SK-N-SH (cell line): ENCODE results near the gene FNDC10. TPM values are rescaled to one million over a fixed set of nuclear protein-coding genes. Genes with fewer than 3 reads are reported as not detected.

Experiments
- CTCF ChIA-PET: fragments of 300-600, 350-600 bp; formaldehyde crosslinking; extraction: SDS; loops from one replicate; lab custom pipeline; 2021; lab: Yijun Ruan, JAX
- POLR2A ChIA-PET: fragments of 350-600 bp; sonication (Branson Sonifier 250); formaldehyde crosslinking; extraction: SDS; loops from one replicate; lab custom pipeline; 2020; ENCODE audit warnings: antibody characterized with exemption, inconsistent platforms; lab: Yijun Ruan, JAX
- DNase-seq: peaks from one replicate; pipeline ENCODE4 v3.0.0; 2012
- H2AFZ ChIP-seq: fragments of 200-600 bp; sonication (generic); 2 replicates; pipeline ENCODE4 v1.8.1; 2016; ENCODE audit warnings: antibody characterized with exemption, mild to moderate bottlenecking, low read depth
- H3F3A ChIP-seq: fragments of 200-600 bp; sonication (generic); replicated peaks from 2 replicates; pipeline ENCODE3; 2016; ENCODE audit warnings: antibody characterized with exemption, mild to moderate bottlenecking; ENCODE audit not compliant: insufficient read depth
- H3K27ac ChIP-seq, 2 experiments: fragments of 200-500 bp in 1 of 2; fragments of 200-600 bp in 1 of 2; sonication (Bioruptor generic) in 1 of 2; sonication (generic), shearing (Covaris generic) in 1 of 2; 2 replicates each; pipeline versions ENCODE4 v1.5.1 to v1.6.1; 2014 to 2016; ENCODE audit warnings: low read depth in 2 of 2, inconsistent platforms in 1 of 2, low read length in 1 of 2, mild to moderate bottlenecking in 1 of 2, mixed read lengths in 1 of 2
- H3K27me3 ChIP-seq: fragments of 200-600 bp; sonication (generic), shearing (Covaris generic); 2 replicates; pipeline ENCODE4 v1.6.1; 2016; ENCODE audit warnings: mixed run types; ENCODE audit not compliant: insufficient read depth
- H3K36me3 ChIP-seq, 2 experiments: fragments of 200-500 bp in 1 of 2; fragments of 200-600 bp in 1 of 2; sonication (Bioruptor generic) in 1 of 2; sonication (generic) in 1 of 2; replicated peaks in 1 of 2; 2 replicates each; pipeline versions ENCODE3 to v1.5.1; 2014 to 2016; ENCODE audit warnings: low read length in 1 of 2, mild to moderate bottlenecking in 1 of 2; ENCODE audit not compliant: insufficient read depth in 2 of 2, control insufficient read depth in 1 of 2
- H3K4me1 ChIP-seq, 2 experiments: fragments of 200-500 bp in 1 of 2; fragments of 200-600 bp in 1 of 2; sonication (Bioruptor generic) in 1 of 2; sonication (generic), shearing (Covaris generic) in 1 of 2; 2 replicates each; pipeline versions ENCODE4 v1.5.1 to v1.6.1; 2014 to 2016; ENCODE audit warnings: low read depth in 1 of 2, low read length in 1 of 2, mixed run types in 1 of 2; ENCODE audit not compliant: insufficient read depth in 2 of 2, control insufficient read depth in 1 of 2
- H3K4me2 ChIP-seq: fragments of 200-600 bp; sonication (generic), shearing (Covaris generic); 2 replicates; pipeline ENCODE4 v1.6.1; 2017; ENCODE audit warnings: mixed run types
- H3K4me3 ChIP-seq, 2 experiments: fragments of 200-500 bp in 1 of 2; fragments of 200-600 bp in 1 of 2; sonication (Bioruptor generic) in 1 of 2; sonication (generic), shearing (Covaris generic) in 1 of 2; 2 replicates each; pipeline versions ENCODE4 v1.5.1 to v1.8.1; 2014 to 2016; ENCODE audit warnings: low read depth in 2 of 2, inconsistent platforms in 1 of 2, low read length in 1 of 2, mild to moderate bottlenecking in 1 of 2, mixed read lengths in 1 of 2, moderate library complexity in 1 of 2
- H3K79me2 ChIP-seq: fragments of 200-600 bp; sonication (generic); 2 replicates; pipeline ENCODE4 v1.8.1; 2017; ENCODE audit warnings: mild to moderate bottlenecking; ENCODE audit not compliant: insufficient read depth
- H3K9ac ChIP-seq: fragments of 200-600 bp; sonication (generic); 2 replicates; pipeline ENCODE4 v1.6.1; 2017; ENCODE audit warnings: mixed run types
- H3K9me2 ChIP-seq: fragments of 200-600 bp; sonication (generic); 2 replicates; pipeline ENCODE4 v1.6.1; 2017; ENCODE audit warnings: mixed run types
- H3K9me3 ChIP-seq: fragments of 200-600 bp; sonication (generic); 2 replicates; pipeline ENCODE4 v1.6.1; 2017; ENCODE audit warnings: mixed run types, mild to moderate bottlenecking, moderate library complexity
- H4K20me1 ChIP-seq: fragments of 200-600 bp; sonication (generic); 2 replicates; pipeline ENCODE4 v1.6.1; 2017; ENCODE audit warnings: mild to moderate bottlenecking, mixed run types; ENCODE audit not compliant: insufficient read depth
- ELF1 ChIP-seq: IDR thresholded peaks from 2 replicates; pipeline ENCODE4 v1.4.0; 2012
- EP300 ChIP-seq, 2 experiments: IDR thresholded peaks; 2 replicates each; pipeline versions ENCODE4 v1.4.0 to v1.6.1; 2012; ENCODE audit warnings: borderline replicate concordance in 1 of 2, low read depth in 1 of 2, low read length in 1 of 2
- FOSL2 ChIP-seq: IDR thresholded peaks from 2 replicates; pipeline ENCODE4 v1.4.0; 2012; ENCODE audit warnings: low read depth, mild to moderate bottlenecking, moderate library complexity, borderline replicate concordance
- FOXJ3 ChIP-seq: sonication (generic); formaldehyde crosslinking; IDR thresholded peaks from 2 replicates; pipeline ENCODE4 v1.5.1; 2020; ENCODE audit warnings: mild to moderate bottlenecking, missing genetic modification reagents
- GABPA ChIP-seq: IDR thresholded peaks from 2 replicates; pipeline ENCODE4 v1.4.0; 2012; ENCODE audit warnings: low read depth, mild to moderate bottlenecking
- GATA2 ChIP-seq: sonication (generic); formaldehyde crosslinking; IDR thresholded peaks from 2 replicates; pipeline ENCODE4 v1.5.0; 2020; ENCODE audit warnings: mild to moderate bottlenecking, missing genetic modification reagents
- JUND ChIP-seq: IDR thresholded peaks from 2 replicates; pipeline ENCODE4 v1.4.0; 2012
- MAX ChIP-seq: IDR thresholded peaks from 2 replicates; pipeline ENCODE4 v1.4.0; 2012; ENCODE audit warnings: low read depth
- RCOR1 ChIP-seq: fragments of 150-350 bp; IDR thresholded peaks from 2 replicates; pipeline ENCODE4 v1.6.1; 2017; ENCODE audit warnings: antibody characterized with exemption, low read length
- REST ChIP-seq: IDR thresholded peaks from 2 replicates; pipeline ENCODE4 v1.6.1; 2012; ENCODE audit warnings: mild to moderate bottlenecking, low read depth, low read length, moderate library complexity
- RFX5 ChIP-seq: IDR thresholded peaks from 2 replicates; pipeline ENCODE4 v1.6.1; 2012; ENCODE audit warnings: mild to moderate bottlenecking, improper control_type of control experiment, low read length
- RXRA ChIP-seq: IDR thresholded peaks from 2 replicates; pipeline ENCODE4 v1.4.0; 2012; ENCODE audit warnings: low read depth, mild to moderate bottlenecking, borderline replicate concordance
- SIN3A ChIP-seq: IDR thresholded peaks from 2 replicates; pipeline ENCODE4 v1.6.1; 2012; ENCODE audit warnings: low read depth, mild to moderate bottlenecking, low read length, moderate library complexity, borderline replicate concordance
- TEAD4 ChIP-seq: IDR thresholded peaks from 2 replicates; pipeline ENCODE4 v1.4.0; 2012; ENCODE audit warnings: mild to moderate bottlenecking, borderline replicate concordance; ENCODE audit not compliant: insufficient read depth
- USF1 ChIP-seq: IDR thresholded peaks from 2 replicates; pipeline ENCODE4 v1.4.0; 2012; ENCODE audit warnings: low read depth, borderline replicate concordance
- USF2 ChIP-seq: fragments of 150-350 bp; IDR thresholded peaks from 2 replicates; pipeline ENCODE4 v1.6.1; 2017; ENCODE audit warnings: antibody characterized with exemption, low read length, low read depth, borderline replicate concordance
- WGBS: methylation state at CpG from one replicate; pipeline ENCODE4 v1.1.6; 2017; ENCODE audit warnings: low lambda C conversion rate; 5-methylcytosine and 5-hydroxymethylcytosine counted together
- polyA plus RNA-seq, 3 experiments: library from polyadenylated mRNA; depleted of rRNA; stranded (reverse); fragments of >200 nt; gene quantifications; 2 replicates each; pipeline ENCODE4 v1.2.3, GENCODE V29; 2012

FNDC10 gene
- polyA plus RNA-seq, 1 of the 3 experiments (the other 2 are of a cell fraction), result 6.7 TPM

- ChIA-PET POLR2A (no interaction called here), CTCF (interaction anchor here (0.9 kb wide), 1 partner anchor 95 kb away, joined by 4 read pairs; no protein-coding TSS in a partner anchor)
- no peaks in the 10 kb centered on the region for H3K9me3 ChIP-seq
- WGBS, result 44% methylated on average over 11 of the region's 23 CpGs
- DNase-seq, result no peak
- TF ChIP-seq USF2, result no peak
- TF ChIP-seq FOSL2, result no peak
- no peak for TF ChIP-seq ELF1
- no peak for TF ChIP-seq GATA2 (CRISPR knock-in tag)
- no peak for TF ChIP-seq MAX
- no peak for TF ChIP-seq RFX5
- no peak for TF ChIP-seq SIN3A
- H3K4me3 ChIP-seq, result no peak overlapping the region
- no peaks in the 10 kb centered on the region for H4K20me1 ChIP-seq
- no peak overlapping the region for H3K9ac ChIP-seq
- no peak overlapping the region for H2AFZ ChIP-seq
- H3K9me2 ChIP-seq, result no peaks in the 10 kb centered on the region
- no peaks in the 10 kb centered on the region for H3K36me3 ChIP-seq
- no peak overlapping the region for H3K4me2 ChIP-seq
- H3F3A ChIP-seq, result no peaks in the 10 kb centered on the region
- peaks cover 6% of the 10 kb centered on the region; the same call in 1 of the 2 replicates for H3K27me3 ChIP-seq
- no peak overlapping the region for H3K27ac ChIP-seq
- H3K79me2 ChIP-seq, result no peaks in the 10 kb centered on the region
- no peaks in the 10 kb centered on the region for H3K4me1 ChIP-seq
These were observed 16.5 kb downstream of the FNDC10 start for GRCh38 chr1:1583347-1584010.

GRCh38 chr1:1582585-1583346 lies 17.2 kb downstream of the FNDC10 start:
- ChIA-PET CTCF (no interaction called here), POLR2A (no interaction called here)
- Histone ChIP-seq H3F3A (no peaks in the 10 kb centered on the region), H3K9me2 (no peaks in the 10 kb centered on the region), H3K4me1 (no peaks in the 10 kb centered on the region), H3K27me3 (peaks cover 6% of the 10 kb centered on the region; the same call in 1 of the 2 replicates), H3K9me3 (no peaks in the 10 kb centered on the region), H3K36me3 (no peaks in the 10 kb centered on the region), H3K27ac (no peak overlapping the region), H2AFZ (no peak overlapping the region), H4K20me1 (no peaks in the 10 kb centered on the region)
- TF ChIP-seq TEAD4 (no peak), EP300 (IDR thresholded peaks at IDR 0.05; ENCODE audit: borderline replicate concordance in 1 of 2, low read depth in 1 of 2, low read length in 1 of 2) (no peak), RCOR1 (no peak), USF1 (no peak), RXRA (no peak), ELF1 (no peak), FOXJ3 (no peak), GABPA (no peak), REST (no peak), JUND (no peak)
- TF ChIP-seq, all 33 proteins: peak for 0
- no peak overlapping the region for H3K4me3 ChIP-seq
- no peak overlapping the region for H3K9ac ChIP-seq
- no peak overlapping the region for H3K4me2 ChIP-seq
- H3K79me2 ChIP-seq, result no peaks in the 10 kb centered on the region
- 45% methylated on average over 9 of the region's 9 CpGs for WGBS
- DNase-seq, result no peak
